K562 (cell line): ENCODE results near the gene CLK3. TPM values are rescaled to one million over a fixed set of nuclear protein-coding genes. Genes with fewer than 3 reads are reported as not detected.

Source experiments
- ATF1 ChIP-seq, 2 experiments: fragments of 450-650 bp in 1 of 2; IDR thresholded peaks; 2 replicates each; pipeline ENCODE4 v1.6.1; 2016; ENCODE audit warnings: missing compliant biosample characterization in 1 of 2, missing genetic modification characterization in 1 of 2
- CBFA2T3 ChIP-seq: fragments of 450-650 bp; IDR thresholded peaks from 2 replicates; pipeline ENCODE4 v1.6.1; 2017
- CBX8 ChIP-seq: fragments of 200-600 bp; sonication (generic); IDR thresholded peaks from 2 replicates; pipeline ENCODE4 v1.6.1; 2012; ENCODE audit warnings: borderline replicate concordance, mixed run types, low read depth, mild to moderate bottlenecking, moderate library complexity, mixed read lengths, low read length, control low read depth, inconsistent platforms; ENCODE audit not compliant: poor library complexity, severe bottlenecking; ENCODE audit errors: extremely low read depth
- CHD2 ChIP-seq: IDR thresholded peaks from 2 replicates; pipeline ENCODE4 v1.6.1; 2011; ENCODE audit warnings: low read depth, low read length
- ESRRB ChIP-seq: fragments of 250-450 bp; sonication (Bioruptor Pico); IDR thresholded peaks from 2 replicates; pipeline ENCODE4 v1.5.0; 2020; ENCODE audit warnings: mild to moderate bottlenecking, moderate library complexity, borderline replicate concordance
- GTF2E2 ChIP-seq: fragments of 200-800 bp; sonication (Bioruptor generic); IDR thresholded peaks from 2 replicates; pipeline ENCODE4 v1.6.1; 2016; ENCODE audit warnings: missing genetic modification characterization, missing compliant biosample characterization
- NFE2 ChIP-seq: IDR thresholded peaks from 2 replicates; pipeline ENCODE4 v1.6.1; 2014; ENCODE audit warnings: antibody characterized with exemption, low read depth
- PCBP2 ChIP-seq: fragments of 200-400 bp; formaldehyde crosslinking; IDR thresholded peaks from 2 replicates; pipeline ENCODE4 v1.6.1; 2018; ENCODE audit warnings: low read length, low read depth, mild to moderate bottlenecking, moderate library complexity; ENCODE audit not compliant: poor library complexity, severe bottlenecking
- RBFOX2 ChIP-seq: fragments of 200-400 bp; formaldehyde crosslinking; IDR thresholded peaks from 2 replicates; pipeline ENCODE4 v1.6.1; 2017; ENCODE audit warnings: low read depth, mild to moderate bottlenecking, low read length, moderate library complexity
- RCOR1 ChIP-seq, 2 experiments: IDR thresholded peaks; 2 replicates each; pipeline ENCODE4 v1.6.1; 2012; ENCODE audit warnings: low read depth in 2 of 2, low read length in 2 of 2, borderline replicate concordance in 1 of 2, improper control_type of control experiment in 1 of 2
- SIN3A ChIP-seq, 2 experiments: fragments of 150-350 bp in 1 of 2; IDR thresholded peaks; 2 replicates each; pipeline ENCODE4 v1.6.1; 2011 to 2016; ENCODE audit warnings: borderline replicate concordance in 2 of 2, low read depth in 2 of 2, low read length in 2 of 2, mild to moderate bottlenecking in 2 of 2, moderate library complexity in 2 of 2; ENCODE audit not compliant: control insufficient read depth in 1 of 2
- XRCC5 ChIP-seq: fragments of 200-400 bp; formaldehyde crosslinking; IDR thresholded peaks from 2 replicates; pipeline ENCODE4 v1.6.1; 2017; ENCODE audit warnings: low read depth, mild to moderate bottlenecking, low read length
- ZNF76 ChIP-seq: fragments of 250-450 bp; sonication (Bioruptor Pico); IDR thresholded peaks from 2 replicates; pipeline ENCODE4 v1.4.0; 2020; ENCODE audit warnings: mild to moderate bottlenecking, moderate library complexity, borderline replicate concordance
- ZNF780A ChIP-seq: fragments of 250-450 bp; sonication (Bioruptor Pico); IDR thresholded peaks from 2 replicates; pipeline ENCODE4 v1.5.0; 2021; ENCODE audit warnings: mild to moderate bottlenecking
- polyA plus RNA-seq, 8 experiments: library from polyadenylated mRNA; depleted of rRNA in 4 of 8; stranded (reverse) in 5 of 8; unstranded in 3 of 8; fragments of >200 nt; fragmentation: Nextera tagmentation in 2 of 8; fragmentation: Illumina TruSeq in 1 of 8; extraction: Ambion mirVana in 2 of 8; extraction: Trizol in 1 of 8; gene quantifications; 2 replicates each; pipeline versions ENCODE4 v1.2.1 to v1.2.3, GENCODE V29; 2011 to 2014; ENCODE audit warnings: inconsistent platforms in 1 of 8, missing spikeins in 1 of 8
- total RNA-seq, 7 experiments: library from RNA; depleted of rRNA in 6 of 7; stranded (reverse); fragments of >200 nt in 6 of 7; fragmentation: Illumina TruSeq in 2 of 7; extraction: Trizol in 2 of 7; gene quantifications; 2 replicates each; pipeline versions ENCODE4 v1.2.1 to v1.2.3, GENCODE V29; 2011 to 2021; ENCODE audit warnings: low replicate concordance in 1 of 7
- TF ChIP-seq, protein P1 (sequence below): fragments of 450-650 bp; IDR thresholded peaks from 2 replicates; pipeline ENCODE4 v1.6.1; 2017; ENCODE audit warnings: antibody characterized with exemption
- TF ChIP-seq, protein P2 (sequence below): sonication (generic); formaldehyde crosslinking; IDR thresholded peaks from 2 replicates; pipeline ENCODE4 v1.8.0; 2022; ENCODE audit warnings: mild to moderate bottlenecking, missing genetic modification reagents
- TF ChIP-seq, protein P3 (sequence below): conservative IDR thresholded peaks from 2 replicates; pipeline ENCODE4 v1.6.1; 2011; ENCODE audit warnings: low read depth, mild to moderate bottlenecking, low read length; ENCODE audit not compliant: control insufficient read depth
- TF ChIP-seq, protein P4 (sequence below): sonication (generic); IDR thresholded peaks from 2 replicates; pipeline ENCODE4 v1.6.1; 2016
- TF ChIP-seq, protein P5 (sequence below): fragments of 450-650 bp; IDR thresholded peaks from one replicate; pipeline ENCODE4 v1.6.1; 2018; ENCODE audit warnings: mild to moderate bottlenecking, moderate library complexity; ENCODE audit not compliant: partially characterized antibody

Gene CLK3
- total and polyA plus RNA-seq, 9 of the 15 experiments (the other 6 are each of a cell fraction or from before 2014, with no cell fraction given), result 1.2 to 95.2 (median 51.7) TPM

DNA sequence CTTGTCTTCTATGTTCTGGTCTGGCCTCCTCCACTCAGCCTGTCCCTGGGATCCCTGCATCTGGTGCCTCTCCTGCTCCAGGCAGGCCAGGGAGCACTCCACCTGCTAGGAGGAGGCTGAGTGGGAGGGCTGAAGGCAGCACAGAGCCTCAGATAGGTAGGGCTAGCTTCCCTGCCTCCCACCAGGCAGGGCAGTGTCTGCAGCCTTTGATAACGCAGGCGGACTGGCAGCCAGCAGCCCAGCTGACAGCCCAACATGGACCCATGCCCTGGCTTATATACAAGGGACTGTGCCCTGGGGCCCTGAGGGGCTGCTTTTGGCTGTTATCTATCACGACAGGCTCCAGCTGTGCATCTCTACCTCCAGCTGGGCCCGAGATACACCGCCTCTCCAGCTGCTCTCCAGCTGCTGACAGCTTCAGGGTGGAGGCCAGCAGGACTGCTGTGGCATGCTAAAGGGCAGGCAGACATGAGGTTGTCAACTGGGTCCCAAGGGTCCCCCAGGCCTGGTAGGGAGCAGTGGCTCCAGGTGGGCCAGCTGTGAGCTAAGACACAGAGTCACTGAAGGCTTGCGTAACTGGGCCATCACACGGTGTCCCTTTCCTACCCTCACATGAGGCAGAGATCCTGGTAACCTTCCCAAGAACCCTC lies 5.2 kb upstream of the CLK3 start (continued):
- TF ChIP-seq, protein P1, sequence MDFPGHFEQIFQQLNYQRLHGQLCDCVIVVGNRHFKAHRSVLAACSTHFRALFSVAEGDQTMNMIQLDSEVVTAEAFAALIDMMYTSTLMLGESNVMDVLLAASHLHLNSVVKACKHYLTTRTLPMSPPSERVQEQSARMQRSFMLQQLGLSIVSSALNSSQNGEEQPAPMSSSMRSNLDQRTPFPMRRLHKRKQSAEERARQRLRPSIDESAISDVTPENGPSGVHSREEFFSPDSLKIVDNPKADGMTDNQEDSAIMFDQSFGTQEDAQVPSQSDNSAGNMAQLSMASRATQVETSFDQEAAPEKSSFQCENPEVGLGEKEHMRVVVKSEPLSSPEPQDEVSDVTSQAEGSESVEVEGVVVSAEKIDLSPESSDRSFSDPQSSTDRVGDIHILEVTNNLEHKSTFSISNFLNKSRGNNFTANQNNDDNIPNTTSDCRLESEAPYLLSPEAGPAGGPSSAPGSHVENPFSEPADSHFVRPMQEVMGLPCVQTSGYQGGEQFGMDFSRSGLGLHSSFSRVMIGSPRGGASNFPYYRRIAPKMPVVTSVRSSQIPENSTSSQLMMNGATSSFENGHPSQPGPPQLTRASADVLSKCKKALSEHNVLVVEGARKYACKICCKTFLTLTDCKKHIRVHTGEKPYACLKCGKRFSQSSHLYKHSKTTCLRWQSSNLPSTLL, result no peak
- TF ChIP-seq XRCC5 (no peak), CBFA2T3 (peak; percentile 100), GTF2E2 (tag) (no peak), ZNF780A (CRISPR knock-in tag) (no peak), RCOR1 (IDR thresholded peaks at IDR 0.05; ENCODE audit: borderline replicate concordance in 1 of 2, low read depth in 2 of 2, low read length in 2 of 2) (peak in 1 of 2 experiments; percentile 56; a peak in 2 of 4 replicates), ZNF76 (CRISPR knock-in tag) (0 out of 2 replicates have a peak, but pooled peaks have one; percentile 37), ATF1 (CRISPR knock-in tag; IDR thresholded peaks at IDR 0.05) (no peak), ATF1 (tag; IDR thresholded peaks at IDR 0.05) (peak; percentile 57), ESRRB (no peak), CBX8 (no peak), NFE2 (no peak), CHD2 (no peak), PCBP2 (no peak), SIN3A (IDR thresholded peaks at IDR 0.05; ENCODE audit: borderline replicate concordance in 2 of 2, control insufficient read depth in 1 of 2, low read depth in 2 of 2, low read length in 2 of 2) (peak; percentile 90 to 96), RBFOX2 (peak; percentile 46)
- TF ChIP-seq, protein P2, sequence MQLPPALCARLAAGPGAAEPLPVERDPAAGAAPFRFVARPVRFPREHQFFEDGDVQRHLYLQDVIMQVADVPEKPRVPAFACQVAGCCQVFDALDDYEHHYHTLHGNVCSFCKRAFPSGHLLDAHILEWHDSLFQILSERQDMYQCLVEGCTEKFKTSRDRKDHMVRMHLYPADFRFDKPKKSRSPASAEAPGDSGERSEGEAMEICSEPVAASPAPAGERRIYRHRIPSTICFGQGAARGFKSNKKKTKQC (CRISPR knock-in tag), result no peak
- TF ChIP-seq, protein P3, sequence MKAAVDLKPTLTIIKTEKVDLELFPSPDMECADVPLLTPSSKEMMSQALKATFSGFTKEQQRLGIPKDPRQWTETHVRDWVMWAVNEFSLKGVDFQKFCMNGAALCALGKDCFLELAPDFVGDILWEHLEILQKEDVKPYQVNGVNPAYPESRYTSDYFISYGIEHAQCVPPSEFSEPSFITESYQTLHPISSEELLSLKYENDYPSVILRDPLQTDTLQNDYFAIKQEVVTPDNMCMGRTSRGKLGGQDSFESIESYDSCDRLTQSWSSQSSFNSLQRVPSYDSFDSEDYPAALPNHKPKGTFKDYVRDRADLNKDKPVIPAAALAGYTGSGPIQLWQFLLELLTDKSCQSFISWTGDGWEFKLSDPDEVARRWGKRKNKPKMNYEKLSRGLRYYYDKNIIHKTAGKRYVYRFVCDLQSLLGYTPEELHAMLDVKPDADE, result 0 out of 2 replicates have a peak, but pooled peaks have one; percentile 83
- TF ChIP-seq, protein P4, sequence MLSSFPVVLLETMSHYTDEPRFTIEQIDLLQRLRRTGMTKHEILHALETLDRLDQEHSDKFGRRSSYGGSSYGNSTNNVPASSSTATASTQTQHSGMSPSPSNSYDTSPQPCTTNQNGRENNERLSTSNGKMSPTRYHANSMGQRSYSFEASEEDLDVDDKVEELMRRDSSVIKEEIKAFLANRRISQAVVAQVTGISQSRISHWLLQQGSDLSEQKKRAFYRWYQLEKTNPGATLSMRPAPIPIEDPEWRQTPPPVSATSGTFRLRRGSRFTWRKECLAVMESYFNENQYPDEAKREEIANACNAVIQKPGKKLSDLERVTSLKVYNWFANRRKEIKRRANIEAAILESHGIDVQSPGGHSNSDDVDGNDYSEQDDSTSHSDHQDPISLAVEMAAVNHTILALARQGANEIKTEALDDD, result no peak
- TF ChIP-seq, protein P5, sequence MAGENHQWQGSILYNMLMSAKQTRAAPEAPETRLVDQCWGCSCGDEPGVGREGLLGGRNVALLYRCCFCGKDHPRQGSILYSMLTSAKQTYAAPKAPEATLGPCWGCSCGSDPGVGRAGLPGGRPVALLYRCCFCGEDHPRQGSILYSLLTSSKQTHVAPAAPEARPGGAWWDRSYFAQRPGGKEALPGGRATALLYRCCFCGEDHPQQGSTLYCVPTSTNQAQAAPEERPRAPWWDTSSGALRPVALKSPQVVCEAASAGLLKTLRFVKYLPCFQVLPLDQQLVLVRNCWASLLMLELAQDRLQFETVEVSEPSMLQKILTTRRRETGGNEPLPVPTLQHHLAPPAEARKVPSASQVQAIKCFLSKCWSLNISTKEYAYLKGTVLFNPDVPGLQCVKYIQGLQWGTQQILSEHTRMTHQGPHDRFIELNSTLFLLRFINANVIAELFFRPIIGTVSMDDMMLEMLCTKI, result no peak
